WTC11 (cell line): ENCODE data around the gene ALG14. TPM values are rescaled to one million over a fixed set of nuclear protein-coding genes. Genes with fewer than 3 reads are reported as not detected.

Experiments used
- ATAC-seq: fragments of 200-7000 bp; cut with Tn5 transposase; 2 replicates; pipeline ENCODE4 v1.10.0; 2021; ENCODE audit warnings: mild to moderate bottlenecking, moderate library complexity
- CTCF ChIA-PET: fragments of 300-600 bp; sonication (Branson Sonifier 250); formaldehyde crosslinking; loops from one replicate; lab custom pipeline; 2021; ENCODE audit warnings: antibody characterized with exemption; lab: Charles Lee
- POLR2A ChIA-PET: fragments of 350-600 bp; sonication (Branson Sonifier 250); formaldehyde crosslinking; loops from one replicate; lab custom pipeline; 2021; ENCODE audit warnings: antibody characterized with exemption; lab: Charles Lee
- DNase-seq: peaks from one replicate; pipeline ENCODE4 v3.0.0; 2021; ENCODE audit warnings: low spot score
- H3K27ac Mint-ChIP-seq: 2 replicates; pipeline ENCODE4 v1.8.0; 2021; ENCODE audit warnings: mixed read lengths
- H3K27me3 Mint-ChIP-seq: 2 replicates; pipeline ENCODE4 v1.8.0; 2021; ENCODE audit warnings: low read depth, mild to moderate bottlenecking, moderate library complexity, mixed read lengths
- H3K36me3 Mint-ChIP-seq: 2 replicates; pipeline ENCODE4 v1.8.0; 2021; ENCODE audit warnings: mixed read lengths
- H3K4me1 Mint-ChIP-seq: 2 replicates; pipeline ENCODE4 v1.8.0; 2022; ENCODE audit warnings: mixed read lengths
- H3K4me3 Mint-ChIP-seq: 2 replicates; pipeline ENCODE4 v1.8.0; 2021; ENCODE audit warnings: mild to moderate bottlenecking, moderate library complexity, mixed read lengths
- H3K9me3 Mint-ChIP-seq: 2 replicates; pipeline ENCODE4 v1.8.0; 2021; ENCODE audit warnings: mixed read lengths
- ATF1 ChIP-seq: sonication (generic); formaldehyde crosslinking; IDR thresholded peaks from 2 replicates; pipeline ENCODE4 v1.8.1; 2023; ENCODE audit warnings: mild to moderate bottlenecking, moderate library complexity, missing genetic modification reagents
- CREM ChIP-seq: sonication (generic); formaldehyde crosslinking; IDR thresholded peaks from 2 replicates; pipeline ENCODE4 v1.8.1; 2022; ENCODE audit warnings: mild to moderate bottlenecking, missing genetic modification reagents, moderate library complexity
- ELF4 ChIP-seq: sonication (generic); formaldehyde crosslinking; IDR thresholded peaks from 2 replicates; pipeline ENCODE4 v1.8.1; 2022; ENCODE audit warnings: low read depth, mild to moderate bottlenecking, moderate library complexity, missing genetic modification reagents
- FOXP1 ChIP-seq: sonication (generic); formaldehyde crosslinking; IDR thresholded peaks from 2 replicates; pipeline ENCODE4 v1.8.0; 2022; ENCODE audit warnings: missing genetic modification reagents, mild to moderate bottlenecking, moderate library complexity, borderline replicate concordance
- GABPB1 ChIP-seq: sonication (generic); formaldehyde crosslinking; IDR thresholded peaks from 2 replicates; pipeline ENCODE4 v1.8.1; 2023; ENCODE audit warnings: mild to moderate bottlenecking, missing genetic modification reagents
- JAZF1 ChIP-seq: fragments of 250-450 bp; sonication (Bioruptor Pico); IDR thresholded peaks from 2 replicates; pipeline ENCODE4 v1.9.0; 2021; ENCODE audit warnings: moderate library complexity, mild to moderate bottlenecking, inconsistent platforms
- JUN ChIP-seq: sonication (generic); formaldehyde crosslinking; IDR thresholded peaks from 2 replicates; pipeline ENCODE4 v1.8.0; 2023; ENCODE audit warnings: mild to moderate bottlenecking, missing genetic modification reagents
- NFYB ChIP-seq: sonication (generic); formaldehyde crosslinking; conservative IDR thresholded peaks from 2 replicates; pipeline ENCODE4 v1.8.0; 2022; ENCODE audit warnings: low read depth, missing genetic modification reagents
- PRRX2 ChIP-seq: fragments of 250-450 bp; sonication (Bioruptor Pico); IDR thresholded peaks from 2 replicates; pipeline ENCODE4 v1.8.0; 2021; ENCODE audit warnings: mild to moderate bottlenecking
- RORB ChIP-seq: fragments of 250-450 bp; sonication (Bioruptor Pico); IDR thresholded peaks from 2 replicates; pipeline ENCODE4 v1.9.0; 2021; ENCODE audit warnings: mild to moderate bottlenecking
- SMAD4 ChIP-seq: sonication (generic); formaldehyde crosslinking; IDR thresholded peaks from 2 replicates; pipeline ENCODE4 v1.8.0; 2022; ENCODE audit warnings: mild to moderate bottlenecking, missing genetic modification reagents
- SOX15 ChIP-seq: fragments of 250-450 bp; sonication (Bioruptor Pico); IDR thresholded peaks from 2 replicates; pipeline ENCODE4 v1.9.0; 2021; ENCODE audit warnings: mild to moderate bottlenecking
- SP1 ChIP-seq: sonication (generic); formaldehyde crosslinking; conservative IDR thresholded peaks from 2 replicates; pipeline ENCODE4 v1.8.1; 2022; ENCODE audit warnings: missing genetic modification reagents
- TP53 ChIP-seq: sonication (generic); formaldehyde crosslinking; IDR thresholded peaks from 2 replicates; pipeline ENCODE4 v1.8.1; 2023; ENCODE audit warnings: mild to moderate bottlenecking, missing genetic modification reagents
- ZNF138 ChIP-seq: sonication (generic); formaldehyde crosslinking; conservative IDR thresholded peaks from 2 replicates; pipeline ENCODE4 v1.8.1; 2022; ENCODE audit warnings: mild to moderate bottlenecking, moderate library complexity, missing genetic modification reagents
- ZNF396 ChIP-seq: fragments of 250-450 bp; sonication (Bioruptor Pico); IDR thresholded peaks from 2 replicates; pipeline ENCODE4 v1.8.0; 2021; ENCODE audit warnings: mild to moderate bottlenecking, moderate library complexity, borderline replicate concordance
- ZNF671 ChIP-seq: fragments of 250-450 bp; sonication (Bioruptor Pico); IDR thresholded peaks from 2 replicates; pipeline ENCODE4 v1.8.0; 2021; ENCODE audit warnings: mild to moderate bottlenecking
- total RNA-seq: library from RNA; stranded (reverse); gene quantifications from 3 replicates; pipeline ENCODE4 v1.2.3, GENCODE V29; 2021
- TF ChIP-seq, protein P1 (sequence below): sonication (generic); formaldehyde crosslinking; IDR thresholded peaks from 2 replicates; pipeline ENCODE4 v1.8.1; 2023; ENCODE audit warnings: mild to moderate bottlenecking, missing genetic modification reagents, moderate library complexity
- TF ChIP-seq, protein P2 (sequence below): sonication (generic); formaldehyde crosslinking; IDR thresholded peaks from 2 replicates; pipeline ENCODE4 v1.8.1; 2022; ENCODE audit warnings: low read depth, mild to moderate bottlenecking, moderate library complexity, missing genetic modification reagents, borderline replicate concordance
- TF ChIP-seq, protein P3 (sequence below): sonication (generic); formaldehyde crosslinking; IDR thresholded peaks from 2 replicates; pipeline ENCODE4 v1.8.1; 2022; ENCODE audit warnings: mild to moderate bottlenecking, moderate library complexity, missing genetic modification reagents
- TF ChIP-seq, protein P4 (sequence below): sonication (generic); formaldehyde crosslinking; IDR thresholded peaks from 2 replicates; pipeline ENCODE4 v1.8.0; 2022; ENCODE audit warnings: mild to moderate bottlenecking, missing genetic modification reagents
- TF ChIP-seq, protein P5 (sequence below): sonication (generic); formaldehyde crosslinking; IDR thresholded peaks from 2 replicates; pipeline ENCODE4 v1.8.1; 2023; ENCODE audit warnings: mild to moderate bottlenecking, missing genetic modification reagents
- TF ChIP-seq, protein P6 (sequence below): sonication (generic); formaldehyde crosslinking; IDR thresholded peaks from 2 replicates; pipeline ENCODE4 v1.8.1; 2022; ENCODE audit warnings: missing genetic modification reagents, borderline replicate concordance
- TF ChIP-seq, protein P7 (sequence below): fragments of 250-450 bp; sonication (Bioruptor Pico); IDR thresholded peaks from 2 replicates; pipeline ENCODE4 v1.8.0; 2021; ENCODE audit warnings: mild to moderate bottlenecking
- TF ChIP-seq, protein P8 (sequence below): sonication (generic); formaldehyde crosslinking; IDR thresholded peaks from 2 replicates; pipeline ENCODE4 v1.8.0; 2022; ENCODE audit warnings: mild to moderate bottlenecking, missing genetic modification reagents
- TF ChIP-seq, protein P9 (sequence below): fragments of 250-450 bp; sonication (Bioruptor Pico); IDR thresholded peaks from 2 replicates; pipeline ENCODE4 v1.9.0; 2021; ENCODE audit warnings: moderate library complexity, mild to moderate bottlenecking, inconsistent platforms, borderline replicate concordance

ALG14 gene
- total RNA-seq, 1 experiment from 2014 or later: 2.3 TPM

DNA sequence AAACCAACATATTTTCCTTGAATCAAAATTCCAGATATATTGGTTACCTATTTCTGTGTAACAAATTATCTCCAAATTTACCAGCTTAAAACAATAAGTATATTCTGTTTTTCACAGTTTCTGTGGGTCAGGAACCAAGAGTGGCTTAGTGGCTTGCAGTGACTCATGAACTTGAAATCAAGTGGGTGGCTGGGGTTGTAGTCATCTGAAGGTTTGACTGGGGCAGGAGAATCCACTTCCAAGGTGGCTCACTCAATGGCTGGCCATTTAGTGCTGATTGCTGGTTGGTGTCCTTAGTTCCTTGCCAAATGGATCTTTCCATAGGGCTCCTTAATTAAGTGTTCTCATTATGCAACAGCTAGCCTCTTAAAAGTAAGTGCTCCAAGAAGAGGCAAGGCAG, 43.8 kb downstream of the ALG14 start:
- POLR2A ChIA-PET: no interaction called here
- no peaks in the 10 kb centered on the region for H3K4me1 Mint-ChIP-seq
- TF ChIP-seq, protein P1, sequence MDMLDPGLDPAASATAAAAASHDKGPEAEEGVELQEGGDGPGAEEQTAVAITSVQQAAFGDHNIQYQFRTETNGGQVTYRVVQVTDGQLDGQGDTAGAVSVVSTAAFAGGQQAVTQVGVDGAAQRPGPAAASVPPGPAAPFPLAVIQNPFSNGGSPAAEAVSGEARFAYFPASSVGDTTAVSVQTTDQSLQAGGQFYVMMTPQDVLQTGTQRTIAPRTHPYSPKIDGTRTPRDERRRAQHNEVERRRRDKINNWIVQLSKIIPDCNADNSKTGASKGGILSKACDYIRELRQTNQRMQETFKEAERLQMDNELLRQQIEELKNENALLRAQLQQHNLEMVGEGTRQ: no peak
- no peak for TF ChIP-seq SP1 (CRISPR knock-in tag)
- TF ChIP-seq RORB (CRISPR knock-in tag): no peak
- no peak for TF ChIP-seq SOX15 (CRISPR knock-in tag)
- TF ChIP-seq, protein P2, sequence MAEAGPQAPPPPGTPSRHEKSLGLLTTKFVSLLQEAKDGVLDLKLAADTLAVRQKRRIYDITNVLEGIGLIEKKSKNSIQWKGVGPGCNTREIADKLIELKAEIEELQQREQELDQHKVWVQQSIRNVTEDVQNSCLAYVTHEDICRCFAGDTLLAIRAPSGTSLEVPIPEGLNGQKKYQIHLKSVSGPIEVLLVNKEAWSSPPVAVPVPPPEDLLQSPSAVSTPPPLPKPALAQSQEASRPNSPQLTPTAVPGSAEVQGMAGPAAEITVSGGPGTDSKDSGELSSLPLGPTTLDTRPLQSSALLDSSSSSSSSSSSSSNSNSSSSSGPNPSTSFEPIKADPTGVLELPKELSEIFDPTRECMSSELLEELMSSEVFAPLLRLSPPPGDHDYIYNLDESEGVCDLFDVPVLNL (CRISPR knock-in tag): no peak
- no peak for TF ChIP-seq TP53
- TF ChIP-seq CREM: no peak
- TF ChIP-seq ZNF138 (CRISPR knock-in tag): no peak
- no peak for TF ChIP-seq ATF1 (CRISPR knock-in tag)
- TF ChIP-seq, protein P3, sequence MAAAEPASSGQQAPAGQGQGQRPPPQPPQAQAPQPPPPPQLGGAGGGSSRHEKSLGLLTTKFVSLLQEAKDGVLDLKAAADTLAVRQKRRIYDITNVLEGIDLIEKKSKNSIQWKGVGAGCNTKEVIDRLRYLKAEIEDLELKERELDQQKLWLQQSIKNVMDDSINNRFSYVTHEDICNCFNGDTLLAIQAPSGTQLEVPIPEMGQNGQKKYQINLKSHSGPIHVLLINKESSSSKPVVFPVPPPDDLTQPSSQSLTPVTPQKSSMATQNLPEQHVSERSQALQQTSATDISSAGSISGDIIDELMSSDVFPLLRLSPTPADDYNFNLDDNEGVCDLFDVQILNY: no peak
- TF ChIP-seq GABPB1 (CRISPR knock-in tag): no peak
- no peak for TF ChIP-seq SMAD4 (CRISPR knock-in tag)
- TF ChIP-seq, protein P4, sequence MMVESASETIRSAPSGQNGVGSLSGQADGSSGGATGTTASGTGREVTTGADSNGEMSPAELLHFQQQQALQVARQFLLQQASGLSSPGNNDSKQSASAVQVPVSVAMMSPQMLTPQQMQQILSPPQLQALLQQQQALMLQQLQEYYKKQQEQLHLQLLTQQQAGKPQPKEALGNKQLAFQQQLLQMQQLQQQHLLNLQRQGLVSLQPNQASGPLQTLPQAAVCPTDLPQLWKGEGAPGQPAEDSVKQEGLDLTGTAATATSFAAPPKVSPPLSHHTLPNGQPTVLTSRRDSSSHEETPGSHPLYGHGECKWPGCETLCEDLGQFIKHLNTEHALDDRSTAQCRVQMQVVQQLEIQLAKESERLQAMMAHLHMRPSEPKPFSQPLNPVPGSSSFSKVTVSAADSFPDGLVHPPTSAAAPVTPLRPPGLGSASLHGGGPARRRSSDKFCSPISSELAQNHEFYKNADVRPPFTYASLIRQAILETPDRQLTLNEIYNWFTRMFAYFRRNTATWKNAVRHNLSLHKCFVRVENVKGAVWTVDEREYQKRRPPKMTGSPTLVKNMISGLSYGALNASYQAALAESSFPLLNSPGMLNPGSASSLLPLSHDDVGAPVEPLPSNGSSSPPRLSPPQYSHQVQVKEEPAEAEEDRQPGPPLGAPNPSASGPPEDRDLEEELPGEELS (CRISPR knock-in tag): no peak
- no peak for TF ChIP-seq FOXP1
- TF ChIP-seq, protein P5, sequence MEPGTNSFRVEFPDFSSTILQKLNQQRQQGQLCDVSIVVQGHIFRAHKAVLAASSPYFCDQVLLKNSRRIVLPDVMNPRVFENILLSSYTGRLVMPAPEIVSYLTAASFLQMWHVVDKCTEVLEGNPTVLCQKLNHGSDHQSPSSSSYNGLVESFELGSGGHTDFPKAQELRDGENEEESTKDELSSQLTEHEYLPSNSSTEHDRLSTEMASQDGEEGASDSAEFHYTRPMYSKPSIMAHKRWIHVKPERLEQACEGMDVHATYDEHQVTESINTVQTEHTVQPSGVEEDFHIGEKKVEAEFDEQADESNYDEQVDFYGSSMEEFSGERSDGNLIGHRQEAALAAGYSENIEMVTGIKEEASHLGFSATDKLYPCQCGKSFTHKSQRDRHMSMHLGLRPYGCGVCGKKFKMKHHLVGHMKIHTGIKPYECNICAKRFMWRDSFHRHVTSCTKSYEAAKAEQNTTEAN (CRISPR knock-in tag): no peak
- no peak for TF ChIP-seq ZNF671 (CRISPR knock-in tag)
- TF ChIP-seq ZNF396: no peak
- no peak for TF ChIP-seq PRRX2 (CRISPR knock-in tag)
- peaks cover 12% of the 10 kb centered on the region for H3K36me3 Mint-ChIP-seq
- DNase-seq (no peak), ATAC-seq (no peak)
- no peaks in the 10 kb centered on the region for H3K27me3 Mint-ChIP-seq
- H3K9me3 Mint-ChIP-seq: peaks cover 14% of the 10 kb centered on the region
- CTCF ChIA-PET: interaction anchor here (1.3 kb wide), 1 partner anchor 175 kb away, joined by 4 read pairs; no protein-coding TSS in a partner anchor
- no peak overlapping the region for H3K4me3 Mint-ChIP-seq
- no peak overlapping the region for H3K27ac Mint-ChIP-seq

DNA sequence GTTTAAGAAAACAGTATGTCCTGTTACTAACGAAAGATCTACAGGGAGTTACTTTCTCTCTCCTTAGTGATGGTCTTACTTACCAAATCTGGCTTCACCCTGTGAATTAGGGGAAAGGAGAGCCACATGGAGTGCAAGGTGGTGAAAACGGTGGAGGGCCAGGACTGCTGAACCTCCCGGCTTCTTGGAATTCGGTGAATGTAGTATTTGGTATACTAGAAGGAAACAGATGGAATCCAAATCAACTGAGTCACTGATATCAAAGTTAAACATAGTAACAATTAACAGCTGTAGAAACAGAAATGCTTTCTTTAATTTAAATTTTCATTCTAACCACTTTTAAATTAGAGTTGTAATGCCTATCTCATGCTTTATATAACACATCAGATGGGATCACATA, 45.7 kb downstream of the ALG14 start:
- ChIA-PET POLR2A (no interaction called here), CTCF (no interaction called here)
- no peak overlapping the region for H3K27ac Mint-ChIP-seq
- H3K9me3 Mint-ChIP-seq: peaks cover 14% of the 10 kb centered on the region
- no peaks in the 10 kb centered on the region for H3K4me1 Mint-ChIP-seq
- H3K4me3 Mint-ChIP-seq: no peak overlapping the region
- ATAC-seq: no peak
- H3K36me3 Mint-ChIP-seq: peaks cover 12% of the 10 kb centered on the region
- H3K27me3 Mint-ChIP-seq: no peaks in the 10 kb centered on the region
- no peak for DNase-seq
- TF ChIP-seq JUN (CRISPR knock-in tag) (no peak), JAZF1 (CRISPR knock-in tag) (no peak), NFYB (CRISPR knock-in tag) (no peak), ELF4 (CRISPR knock-in tag) (no peak)
- TF ChIP-seq, protein P6, sequence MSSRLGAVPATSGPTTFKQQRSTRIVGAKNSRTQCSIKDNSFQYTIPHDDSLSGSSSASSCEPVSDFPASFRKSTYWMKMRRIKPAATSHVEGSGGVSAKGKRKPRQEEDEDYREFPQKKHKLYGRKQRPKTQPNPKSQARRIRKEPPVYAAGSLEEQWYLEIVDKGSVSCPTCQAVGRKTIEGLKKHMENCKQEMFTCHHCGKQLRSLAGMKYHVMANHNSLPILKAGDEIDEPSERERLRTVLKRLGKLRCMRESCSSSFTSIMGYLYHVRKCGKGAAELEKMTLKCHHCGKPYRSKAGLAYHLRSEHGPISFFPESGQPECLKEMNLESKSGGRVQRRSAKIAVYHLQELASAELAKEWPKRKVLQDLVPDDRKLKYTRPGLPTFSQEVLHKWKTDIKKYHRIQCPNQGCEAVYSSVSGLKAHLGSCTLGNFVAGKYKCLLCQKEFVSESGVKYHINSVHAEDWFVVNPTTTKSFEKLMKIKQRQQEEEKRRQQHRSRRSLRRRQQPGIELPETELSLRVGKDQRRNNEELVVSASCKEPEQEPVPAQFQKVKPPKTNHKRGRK (CRISPR knock-in tag): no peak
- TF ChIP-seq, protein P7, sequence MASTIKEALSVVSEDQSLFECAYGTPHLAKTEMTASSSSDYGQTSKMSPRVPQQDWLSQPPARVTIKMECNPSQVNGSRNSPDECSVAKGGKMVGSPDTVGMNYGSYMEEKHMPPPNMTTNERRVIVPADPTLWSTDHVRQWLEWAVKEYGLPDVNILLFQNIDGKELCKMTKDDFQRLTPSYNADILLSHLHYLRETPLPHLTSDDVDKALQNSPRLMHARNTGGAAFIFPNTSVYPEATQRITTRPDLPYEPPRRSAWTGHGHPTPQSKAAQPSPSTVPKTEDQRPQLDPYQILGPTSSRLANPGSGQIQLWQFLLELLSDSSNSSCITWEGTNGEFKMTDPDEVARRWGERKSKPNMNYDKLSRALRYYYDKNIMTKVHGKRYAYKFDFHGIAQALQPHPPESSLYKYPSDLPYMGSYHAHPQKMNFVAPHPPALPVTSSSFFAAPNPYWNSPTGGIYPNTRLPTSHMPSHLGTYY (CRISPR knock-in tag): no peak
- TF ChIP-seq, protein P8, sequence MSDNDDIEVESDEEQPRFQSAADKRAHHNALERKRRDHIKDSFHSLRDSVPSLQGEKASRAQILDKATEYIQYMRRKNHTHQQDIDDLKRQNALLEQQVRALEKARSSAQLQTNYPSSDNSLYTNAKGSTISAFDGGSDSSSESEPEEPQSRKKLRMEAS (CRISPR knock-in tag): no peak
- TF ChIP-seq, protein P9, sequence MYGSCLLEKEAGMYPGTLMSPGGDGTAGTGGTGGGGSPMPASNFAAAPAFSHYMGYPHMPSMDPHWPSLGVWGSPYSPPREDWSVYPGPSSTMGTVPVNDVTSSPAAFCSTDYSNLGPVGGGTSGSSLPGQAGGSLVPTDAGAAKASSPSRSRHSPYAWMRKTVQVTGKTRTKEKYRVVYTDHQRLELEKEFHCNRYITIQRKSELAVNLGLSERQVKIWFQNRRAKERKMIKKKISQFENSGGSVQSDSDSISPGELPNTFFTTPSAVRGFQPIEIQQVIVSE: no peak
- TF ChIP-seq, protein P3: no peak
